NCI-H187 treated with DMSO at 0.1 percent for 48 hours (cell line): ENCODE data around the gene FBXL13.
"Not testable (repeated sequence)": the region's sequence is repeated elsewhere in the genome, so short reads cannot be mapped to it uniquely, and the experiment has no call there.

Experiments used
- DNase-seq: peaks from one replicate; lab custom pipeline; 2025; lab: John Stamatoyannopoulos, UW

Gene FBXL13

DNA sequence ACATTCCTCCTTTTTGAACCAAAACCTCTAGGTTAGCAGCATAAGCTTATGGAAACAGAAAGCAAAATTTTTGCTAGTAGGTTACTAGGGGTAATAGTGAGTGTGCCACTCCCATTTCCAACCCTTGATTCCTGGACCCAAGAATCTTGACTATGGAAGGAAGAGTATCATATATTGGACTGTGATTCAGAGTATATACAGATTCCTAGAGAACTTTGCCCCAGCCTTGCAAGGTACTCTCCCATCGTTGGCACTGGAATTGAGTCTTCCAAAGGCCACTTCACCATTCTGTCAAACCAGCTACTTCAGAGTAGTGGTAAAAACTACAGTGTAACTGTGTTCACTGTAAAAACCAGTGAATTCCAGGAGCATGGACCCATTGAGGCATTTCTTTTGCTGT lies 92.4 kb downstream of the FBXL13 start:
- no peak for DNase-seq

DNA sequence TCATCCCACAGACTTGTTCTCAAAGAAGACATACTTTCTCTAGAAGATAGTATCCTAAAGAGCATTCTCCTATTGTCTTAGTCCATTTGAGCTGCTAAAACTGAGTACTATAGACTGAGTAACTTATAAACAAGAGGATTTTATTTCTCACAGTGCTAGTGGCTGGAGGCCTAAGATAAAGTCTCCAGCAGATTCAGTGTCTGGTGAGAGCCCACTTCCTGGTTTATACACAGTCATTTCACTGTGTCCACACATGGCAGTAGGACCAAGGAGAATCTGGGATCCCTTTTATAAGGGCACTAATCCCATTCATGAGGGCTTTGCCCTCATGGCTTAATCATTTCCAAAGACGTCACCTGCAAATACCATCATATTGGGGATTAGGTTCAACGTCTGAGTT lies 93.1 kb downstream of the FBXL13 start:
- no peak for DNase-seq

DNA sequence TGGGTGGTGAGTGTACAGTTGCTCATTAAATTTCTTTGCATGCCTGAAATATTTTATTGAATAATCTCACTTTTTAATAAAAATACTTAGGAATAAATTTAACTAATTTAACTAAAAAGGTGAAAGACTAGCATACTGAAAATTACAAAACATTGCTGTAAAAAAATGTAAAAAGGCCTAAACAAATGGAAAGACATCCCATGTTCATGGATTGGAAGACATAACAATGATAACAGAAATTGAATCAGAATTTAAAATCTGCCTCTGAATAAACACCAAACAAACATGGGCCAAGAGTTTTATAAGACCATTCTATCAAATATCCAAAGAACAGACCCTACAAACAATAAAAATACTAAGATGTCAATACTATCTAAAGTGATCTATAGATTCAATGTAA lies 94.9 kb downstream of the FBXL13 start:
- no peak for DNase-seq

DNA sequence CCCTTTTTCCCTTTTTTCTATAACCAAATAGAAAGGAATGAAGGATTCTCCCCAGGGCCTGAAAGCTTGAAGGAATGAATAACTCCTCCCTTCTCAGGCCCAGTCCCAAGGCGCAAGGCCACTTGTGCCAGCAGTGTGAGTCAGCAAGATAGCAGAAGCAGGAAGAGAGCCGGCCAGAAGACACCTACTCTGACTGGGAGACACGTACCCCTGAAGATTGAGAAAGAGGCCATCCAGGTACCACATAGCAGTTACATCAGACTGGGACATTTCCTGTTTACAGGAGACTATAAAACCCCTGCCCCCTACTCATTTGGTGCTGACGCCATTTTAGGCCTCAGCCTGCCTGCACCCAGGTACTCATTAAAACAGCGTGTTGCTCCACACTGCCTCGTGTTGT lies 96.3 kb downstream of the FBXL13 start:
- no peak for DNase-seq

DNA sequence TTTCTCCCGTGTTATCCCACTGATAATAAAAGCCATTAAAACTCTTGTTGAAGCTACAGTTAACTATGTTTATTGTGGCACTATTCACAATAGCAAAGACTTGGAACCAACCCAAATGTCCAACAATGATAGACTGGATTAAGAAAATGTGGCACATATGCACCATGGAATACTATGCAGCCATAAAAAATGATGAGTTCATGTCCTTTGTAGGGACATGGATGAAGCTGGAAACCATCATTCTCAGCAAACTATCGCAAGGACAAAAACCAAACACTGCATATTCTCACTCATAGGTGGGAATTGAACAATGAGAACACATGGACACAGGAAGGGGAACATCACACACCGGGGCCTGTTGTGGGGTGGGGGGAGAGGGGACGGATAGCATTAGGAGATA lies 97.0 kb downstream of the FBXL13 start:
- DNase-seq = not testable (repeated sequence)

DNA sequence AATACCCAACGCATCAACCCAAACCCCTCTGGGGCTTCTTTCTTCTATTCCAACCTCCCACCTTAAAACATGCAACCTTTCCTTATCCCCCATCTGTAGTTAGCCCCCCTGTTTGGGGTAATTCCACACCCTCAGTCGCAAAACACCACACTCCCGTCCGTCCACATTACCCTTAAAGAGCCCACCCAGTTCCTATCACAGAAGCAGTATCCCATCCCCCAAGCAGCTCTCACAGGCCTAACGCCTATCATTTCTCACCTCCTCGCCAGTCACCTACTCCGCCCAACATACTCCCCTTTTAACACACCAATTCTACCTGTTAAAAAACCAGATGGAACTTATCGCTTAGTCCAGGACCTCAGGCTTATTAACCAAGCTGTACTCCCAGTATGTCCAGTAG lies 98.1 kb downstream of the FBXL13 start:
- DNase-seq = no peak

GRCh38 chr7:102975854-102976253 lies 98.7 kb downstream of the FBXL13 start:
- DNase-seq = no peak

- DNase-seq = no peak
Measured at GRCh38 chr7:102974366-102975236, 100.0 kb downstream of the FBXL13 start.

DNA sequence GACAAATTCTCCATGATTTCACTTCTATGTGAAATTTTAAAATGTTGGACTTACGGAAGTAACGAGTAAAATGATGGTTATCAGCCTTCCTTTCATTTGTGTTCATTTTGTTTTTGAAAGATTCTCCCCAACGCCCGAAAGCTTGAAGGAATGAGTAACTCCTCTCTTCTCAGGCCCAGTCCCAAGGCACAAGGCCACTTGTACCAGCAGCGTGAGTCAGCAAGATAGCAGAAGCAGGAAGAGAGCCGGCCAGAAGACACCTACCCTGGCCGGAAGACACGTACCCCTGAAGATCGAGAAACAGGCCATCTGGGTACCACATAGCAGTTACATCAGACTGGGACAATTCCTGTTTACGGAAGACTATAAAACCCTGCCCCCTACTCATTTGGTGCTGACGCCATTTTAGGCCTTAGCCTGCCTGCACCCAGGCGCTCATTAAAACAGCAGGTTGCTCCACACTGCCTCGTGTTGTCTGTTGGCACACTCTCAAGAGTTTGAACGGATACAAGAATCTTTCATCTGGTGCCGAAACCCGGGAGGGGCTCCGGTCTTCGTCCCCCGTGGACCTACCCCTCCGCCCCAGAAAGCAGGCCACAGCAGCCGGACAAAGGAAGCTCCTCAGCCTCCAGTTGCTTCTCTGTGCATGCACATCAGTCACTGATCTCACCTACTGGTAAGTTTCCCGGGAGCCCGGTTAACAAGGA lies 101.3 kb downstream of the FBXL13 start:
- no peak for DNase-seq

GRCh38 chr7:102967798-102968197 lies 106.8 kb downstream of the FBXL13 start:
- DNase-seq = no peak

- no peak for DNase-seq
Measured at GRCh38 chr7:102966465-102966864, 108.1 kb downstream of the FBXL13 start.

DNA sequence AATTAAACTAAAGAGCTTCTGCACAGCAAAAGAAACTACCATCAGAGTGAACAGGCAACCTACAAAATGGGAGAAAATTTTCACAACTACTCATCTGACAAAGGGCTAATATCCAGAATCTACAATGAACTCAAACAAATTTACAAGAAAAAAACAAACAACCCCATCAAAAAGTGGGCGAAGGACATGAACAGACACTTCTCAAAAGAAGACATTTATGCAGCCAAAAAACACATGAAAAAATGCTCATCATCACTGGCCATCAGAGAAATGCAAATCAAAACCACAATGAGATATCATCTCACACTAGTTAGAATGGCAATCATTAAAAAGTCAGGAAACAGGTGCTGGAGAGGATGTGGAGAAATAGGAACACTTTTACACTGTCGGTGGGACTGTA lies 112.6 kb downstream of the FBXL13 start:
- not testable (repeated sequence) for DNase-seq

DNA sequence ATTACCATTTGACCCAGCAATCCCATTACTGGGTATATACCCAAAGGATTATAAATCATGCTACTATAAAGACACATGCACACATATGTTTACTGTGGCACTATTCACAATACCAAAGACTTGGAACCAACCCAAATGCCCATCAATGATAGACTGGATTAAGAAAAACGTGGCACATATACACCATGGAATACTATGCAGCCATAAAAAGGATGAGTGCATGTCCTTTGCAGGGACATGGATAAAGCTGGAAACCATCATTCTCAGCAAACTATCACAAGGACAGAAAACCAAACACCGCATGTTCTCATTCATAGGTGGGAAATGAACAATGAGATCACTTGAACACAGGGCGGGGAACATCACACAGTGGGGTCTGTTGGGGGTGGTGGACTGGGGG lies 116.6 kb downstream of the FBXL13 start:
- not testable (repeated sequence) for DNase-seq

GRCh38 chr7:102954359-102954758 lies 120.2 kb downstream of the FBXL13 start:
- DNase-seq = not testable (repeated sequence)

DNA sequence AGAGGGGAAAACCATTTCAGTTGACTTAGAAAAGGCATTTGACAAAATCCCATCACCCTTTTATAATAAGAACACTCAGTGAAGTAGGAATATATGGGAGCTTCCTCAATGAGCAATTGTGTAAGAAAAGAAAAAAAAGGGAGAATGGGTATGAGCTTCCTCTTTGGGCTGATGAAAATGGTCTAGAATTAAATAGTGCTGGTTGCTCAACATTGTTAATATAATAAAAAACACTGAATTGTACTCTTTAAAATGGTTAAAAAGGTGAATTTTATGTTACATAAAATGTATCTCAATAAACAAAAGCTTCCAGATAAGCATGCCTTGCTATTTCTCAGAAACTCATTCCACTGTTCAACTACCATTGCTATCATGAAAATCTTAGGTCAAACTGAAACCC lies 121.2 kb downstream of the FBXL13 start:
- no peak for DNase-seq

- DNase-seq = no peak
Measured at GRCh38 chr7:102951839-102952238, 122.8 kb downstream of the FBXL13 start.

- no peak for DNase-seq
Measured at GRCh38 chr7:102944241-102944640, 130.4 kb downstream of the FBXL13 start.

- no peak for DNase-seq
Measured at GRCh38 chr7:102943423-102944169, 131.0 kb downstream of the FBXL13 start.

GRCh38 chr7:102942868-102943267 lies 131.7 kb downstream of the FBXL13 start:
- no peak for DNase-seq

- DNase-seq = no peak
Measured at GRCh38 chr7:102942181-102942866, 132.3 kb downstream of the FBXL13 start.

DNA sequence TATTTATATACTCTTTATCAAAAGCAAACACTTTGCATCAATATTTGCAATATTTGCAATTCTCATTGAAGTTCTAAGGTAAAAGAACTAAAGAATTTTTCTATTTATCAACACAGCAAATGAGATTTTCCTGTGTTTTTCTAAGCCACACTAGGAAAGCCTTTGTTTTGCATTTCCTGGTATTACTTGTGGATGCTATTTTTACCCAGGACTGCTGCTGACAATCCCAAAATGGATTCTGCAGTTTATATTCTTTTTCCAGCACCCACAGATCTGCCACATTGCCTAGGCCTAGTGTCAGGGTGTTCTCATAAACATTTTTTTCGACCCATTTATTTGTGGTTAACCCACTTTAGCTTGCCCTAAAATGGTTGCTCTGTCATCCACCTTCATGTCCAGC lies 135.9 kb downstream of the FBXL13 start:
- DNase-seq = no peak
